WTC11 (cell line): ENCODE measurements around the gene LINC01488. TPM values are rescaled to one million over a fixed set of nuclear protein-coding genes. Genes with fewer than 3 reads are reported as not detected.

Experiments used
- ATAC-seq: fragments of 200-7000 bp; cut with Tn5 transposase; 2 replicates; pipeline ENCODE4 v1.10.0; 2021; ENCODE audit warnings: mild to moderate bottlenecking, moderate library complexity
- CTCF ChIA-PET: fragments of 300-600 bp; sonication (Branson Sonifier 250); formaldehyde crosslinking; loops from one replicate; lab custom pipeline; 2021; ENCODE audit warnings: antibody characterized with exemption; lab: Charles Lee
- POLR2A ChIA-PET: fragments of 350-600 bp; sonication (Branson Sonifier 250); formaldehyde crosslinking; loops from one replicate; lab custom pipeline; 2021; ENCODE audit warnings: antibody characterized with exemption; lab: Charles Lee
- DNase-seq: peaks from one replicate; pipeline ENCODE4 v3.0.0; 2021; ENCODE audit warnings: low spot score
- H3K27ac Mint-ChIP-seq: 2 replicates; pipeline ENCODE4 v1.8.0; 2021; ENCODE audit warnings: mixed read lengths
- H3K27me3 Mint-ChIP-seq: 2 replicates; pipeline ENCODE4 v1.8.0; 2021; ENCODE audit warnings: low read depth, mild to moderate bottlenecking, moderate library complexity, mixed read lengths
- H3K36me3 Mint-ChIP-seq: 2 replicates; pipeline ENCODE4 v1.8.0; 2021; ENCODE audit warnings: mixed read lengths
- H3K4me1 Mint-ChIP-seq: 2 replicates; pipeline ENCODE4 v1.8.0; 2022; ENCODE audit warnings: mixed read lengths
- H3K4me3 Mint-ChIP-seq: 2 replicates; pipeline ENCODE4 v1.8.0; 2021; ENCODE audit warnings: mild to moderate bottlenecking, moderate library complexity, mixed read lengths
- H3K9me3 Mint-ChIP-seq: 2 replicates; pipeline ENCODE4 v1.8.0; 2021; ENCODE audit warnings: mixed read lengths
- CBFB ChIP-seq: sonication (generic); formaldehyde crosslinking; IDR thresholded peaks from 2 replicates; pipeline ENCODE4 v1.8.1; 2022; ENCODE audit warnings: mild to moderate bottlenecking, low read depth, missing genetic modification reagents
- FOXJ3 ChIP-seq: sonication (generic); formaldehyde crosslinking; IDR thresholded peaks from 2 replicates; pipeline ENCODE4 v1.9.0; 2021; ENCODE audit warnings: missing genetic modification reagents, mild to moderate bottlenecking, borderline replicate concordance
- MYBL2 ChIP-seq: sonication (generic); formaldehyde crosslinking; IDR thresholded peaks from 2 replicates; pipeline ENCODE4 v1.8.1; 2023; ENCODE audit warnings: mild to moderate bottlenecking, moderate library complexity, missing genetic modification reagents
- NFYB ChIP-seq: sonication (generic); formaldehyde crosslinking; conservative IDR thresholded peaks from 2 replicates; pipeline ENCODE4 v1.8.0; 2022; ENCODE audit warnings: low read depth, missing genetic modification reagents
- NR1H2 ChIP-seq: sonication (generic); formaldehyde crosslinking; IDR thresholded peaks from 2 replicates; pipeline ENCODE4 v1.9.0; 2021; ENCODE audit warnings: mild to moderate bottlenecking, moderate library complexity, missing genetic modification reagents
- NR2C2 ChIP-seq: sonication (generic); formaldehyde crosslinking; IDR thresholded peaks from 2 replicates; pipeline ENCODE4 v1.8.0; 2022; ENCODE audit warnings: mild to moderate bottlenecking, missing genetic modification reagents
- TEAD4 ChIP-seq: sonication (generic); formaldehyde crosslinking; IDR thresholded peaks from 2 replicates; pipeline ENCODE4 v1.8.0; 2022; ENCODE audit warnings: mild to moderate bottlenecking, missing genetic modification reagents
- TP53 ChIP-seq: sonication (generic); formaldehyde crosslinking; IDR thresholded peaks from 2 replicates; pipeline ENCODE4 v1.8.1; 2023; ENCODE audit warnings: mild to moderate bottlenecking, missing genetic modification reagents
- ZBTB21 ChIP-seq: sonication (generic); formaldehyde crosslinking; IDR thresholded peaks from 2 replicates; pipeline ENCODE4 v1.8.1; 2023; ENCODE audit warnings: mild to moderate bottlenecking, missing genetic modification reagents, borderline replicate concordance
- ZNF232 ChIP-seq: sonication (generic); formaldehyde crosslinking; IDR thresholded peaks from 2 replicates; pipeline ENCODE4 v1.8.0; 2022; ENCODE audit warnings: mild to moderate bottlenecking, missing genetic modification reagents
- ZNF416 ChIP-seq: fragments of 250-450 bp; sonication (Bioruptor Pico); IDR thresholded peaks from 2 replicates; pipeline ENCODE4 v1.9.0; 2021; ENCODE audit warnings: mild to moderate bottlenecking, inconsistent platforms
- ZNF423 ChIP-seq: fragments of 250-450 bp; sonication (Bioruptor Pico); IDR thresholded peaks from 2 replicates; pipeline ENCODE4 v2.1.2; 2022; ENCODE audit warnings: mild to moderate bottlenecking, moderate library complexity
- total RNA-seq: library from RNA; stranded (reverse); gene quantifications from 3 replicates; pipeline ENCODE4 v1.2.3, GENCODE V29; 2021
- TF ChIP-seq, protein P1 (sequence below): sonication (generic); formaldehyde crosslinking; IDR thresholded peaks from 2 replicates; pipeline ENCODE4 v1.8.1; 2023; ENCODE audit warnings: mild to moderate bottlenecking, missing genetic modification reagents, borderline replicate concordance
- TF ChIP-seq, protein P2 (sequence below): fragments of 250-450 bp; sonication (Bioruptor Pico); IDR thresholded peaks from 2 replicates; pipeline ENCODE4 v1.9.0; 2021; ENCODE audit warnings: mild to moderate bottlenecking
- TF ChIP-seq, protein P3 (sequence below): fragments of 250-450 bp; sonication (Bioruptor Pico); IDR thresholded peaks from 2 replicates; pipeline ENCODE4 v1.8.0; 2021; ENCODE audit warnings: mild to moderate bottlenecking
- TF ChIP-seq, protein P4 (sequence below): sonication (generic); formaldehyde crosslinking; IDR thresholded peaks from 2 replicates; pipeline ENCODE4 v1.8.0; 2022; ENCODE audit warnings: mild to moderate bottlenecking, missing genetic modification reagents

The LINC01488 gene
- total RNA-seq, 1 experiment from 2014 or later, result not detected

DNA sequence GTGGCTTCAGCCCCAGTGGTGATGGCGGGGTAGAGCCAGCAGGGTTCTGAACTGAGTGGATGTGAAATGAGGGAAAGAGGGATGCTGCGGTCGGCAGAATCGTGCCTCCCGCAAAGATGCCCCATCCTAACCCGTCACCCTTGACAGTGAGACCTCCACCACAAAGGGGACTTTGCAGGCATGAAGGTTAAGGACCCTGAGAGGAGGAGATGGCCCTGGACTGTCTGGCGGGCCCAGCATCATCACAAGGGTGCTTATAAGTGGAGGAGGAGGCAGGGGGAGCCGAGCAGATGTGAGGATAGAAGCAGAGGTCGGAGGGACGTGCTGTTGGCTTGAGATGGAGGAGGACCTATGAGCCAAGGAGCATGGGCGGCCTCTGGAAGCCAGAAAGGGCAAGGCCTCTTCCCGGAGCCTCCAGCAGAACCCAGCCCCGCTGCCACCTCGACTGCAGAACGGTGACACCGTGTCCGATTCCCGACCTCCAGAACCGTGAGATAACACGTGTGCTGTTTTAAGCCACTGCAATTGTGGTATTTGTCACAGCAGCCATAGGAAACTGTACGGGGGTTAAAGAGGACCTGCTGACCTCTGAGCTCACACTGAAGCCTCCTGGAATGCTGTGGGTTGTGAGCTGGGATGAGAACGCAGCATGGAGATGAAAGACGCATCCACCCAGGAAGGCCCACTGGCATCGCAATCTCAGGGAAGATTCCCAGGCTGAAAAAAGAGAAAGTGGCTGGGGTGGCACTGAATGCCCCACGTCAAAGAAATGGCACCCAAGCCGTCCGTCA is 10.9 kb downstream of the LINC01488 start (continued):
- TF ChIP-seq, protein P1, sequence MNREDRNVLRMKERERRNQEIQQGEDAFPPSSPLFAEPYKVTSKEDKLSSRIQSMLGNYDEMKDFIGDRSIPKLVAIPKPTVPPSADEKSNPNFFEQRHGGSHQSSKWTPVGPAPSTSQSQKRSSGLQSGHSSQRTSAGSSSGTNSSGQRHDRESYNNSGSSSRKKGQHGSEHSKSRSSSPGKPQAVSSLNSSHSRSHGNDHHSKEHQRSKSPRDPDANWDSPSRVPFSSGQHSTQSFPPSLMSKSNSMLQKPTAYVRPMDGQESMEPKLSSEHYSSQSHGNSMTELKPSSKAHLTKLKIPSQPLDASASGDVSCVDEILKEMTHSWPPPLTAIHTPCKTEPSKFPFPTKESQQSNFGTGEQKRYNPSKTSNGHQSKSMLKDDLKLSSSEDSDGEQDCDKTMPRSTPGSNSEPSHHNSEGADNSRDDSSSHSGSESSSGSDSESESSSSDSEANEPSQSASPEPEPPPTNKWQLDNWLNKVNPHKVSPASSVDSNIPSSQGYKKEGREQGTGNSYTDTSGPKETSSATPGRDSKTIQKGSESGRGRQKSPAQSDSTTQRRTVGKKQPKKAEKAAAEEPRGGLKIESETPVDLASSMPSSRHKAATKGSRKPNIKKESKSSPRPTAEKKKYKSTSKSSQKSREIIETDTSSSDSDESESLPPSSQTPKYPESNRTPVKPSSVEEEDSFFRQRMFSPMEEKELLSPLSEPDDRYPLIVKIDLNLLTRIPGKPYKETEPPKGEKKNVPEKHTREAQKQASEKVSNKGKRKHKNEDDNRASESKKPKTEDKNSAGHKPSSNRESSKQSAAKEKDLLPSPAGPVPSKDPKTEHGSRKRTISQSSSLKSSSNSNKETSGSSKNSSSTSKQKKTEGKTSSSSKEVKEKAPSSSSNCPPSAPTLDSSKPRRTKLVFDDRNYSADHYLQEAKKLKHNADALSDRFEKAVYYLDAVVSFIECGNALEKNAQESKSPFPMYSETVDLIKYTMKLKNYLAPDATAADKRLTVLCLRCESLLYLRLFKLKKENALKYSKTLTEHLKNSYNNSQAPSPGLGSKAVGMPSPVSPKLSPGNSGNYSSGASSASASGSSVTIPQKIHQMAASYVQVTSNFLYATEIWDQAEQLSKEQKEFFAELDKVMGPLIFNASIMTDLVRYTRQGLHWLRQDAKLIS (CRISPR knock-in tag), result no peak
- TF ChIP-seq NR2C2 (no peak), NFYB (CRISPR knock-in tag) (no peak), ZNF416 (CRISPR knock-in tag) (no peak), ZNF232 (CRISPR knock-in tag) (no peak), CBFB (CRISPR knock-in tag) (no peak)
- TF ChIP-seq, protein P2, sequence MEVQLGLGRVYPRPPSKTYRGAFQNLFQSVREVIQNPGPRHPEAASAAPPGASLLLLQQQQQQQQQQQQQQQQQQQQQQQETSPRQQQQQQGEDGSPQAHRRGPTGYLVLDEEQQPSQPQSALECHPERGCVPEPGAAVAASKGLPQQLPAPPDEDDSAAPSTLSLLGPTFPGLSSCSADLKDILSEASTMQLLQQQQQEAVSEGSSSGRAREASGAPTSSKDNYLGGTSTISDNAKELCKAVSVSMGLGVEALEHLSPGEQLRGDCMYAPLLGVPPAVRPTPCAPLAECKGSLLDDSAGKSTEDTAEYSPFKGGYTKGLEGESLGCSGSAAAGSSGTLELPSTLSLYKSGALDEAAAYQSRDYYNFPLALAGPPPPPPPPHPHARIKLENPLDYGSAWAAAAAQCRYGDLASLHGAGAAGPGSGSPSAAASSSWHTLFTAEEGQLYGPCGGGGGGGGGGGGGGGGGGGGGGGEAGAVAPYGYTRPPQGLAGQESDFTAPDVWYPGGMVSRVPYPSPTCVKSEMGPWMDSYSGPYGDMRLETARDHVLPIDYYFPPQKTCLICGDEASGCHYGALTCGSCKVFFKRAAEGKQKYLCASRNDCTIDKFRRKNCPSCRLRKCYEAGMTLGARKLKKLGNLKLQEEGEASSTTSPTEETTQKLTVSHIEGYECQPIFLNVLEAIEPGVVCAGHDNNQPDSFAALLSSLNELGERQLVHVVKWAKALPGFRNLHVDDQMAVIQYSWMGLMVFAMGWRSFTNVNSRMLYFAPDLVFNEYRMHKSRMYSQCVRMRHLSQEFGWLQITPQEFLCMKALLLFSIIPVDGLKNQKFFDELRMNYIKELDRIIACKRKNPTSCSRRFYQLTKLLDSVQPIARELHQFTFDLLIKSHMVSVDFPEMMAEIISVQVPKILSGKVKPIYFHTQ (CRISPR knock-in tag), result no peak
- TF ChIP-seq, protein P3, sequence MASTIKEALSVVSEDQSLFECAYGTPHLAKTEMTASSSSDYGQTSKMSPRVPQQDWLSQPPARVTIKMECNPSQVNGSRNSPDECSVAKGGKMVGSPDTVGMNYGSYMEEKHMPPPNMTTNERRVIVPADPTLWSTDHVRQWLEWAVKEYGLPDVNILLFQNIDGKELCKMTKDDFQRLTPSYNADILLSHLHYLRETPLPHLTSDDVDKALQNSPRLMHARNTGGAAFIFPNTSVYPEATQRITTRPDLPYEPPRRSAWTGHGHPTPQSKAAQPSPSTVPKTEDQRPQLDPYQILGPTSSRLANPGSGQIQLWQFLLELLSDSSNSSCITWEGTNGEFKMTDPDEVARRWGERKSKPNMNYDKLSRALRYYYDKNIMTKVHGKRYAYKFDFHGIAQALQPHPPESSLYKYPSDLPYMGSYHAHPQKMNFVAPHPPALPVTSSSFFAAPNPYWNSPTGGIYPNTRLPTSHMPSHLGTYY (CRISPR knock-in tag), result no peak

DNA sequence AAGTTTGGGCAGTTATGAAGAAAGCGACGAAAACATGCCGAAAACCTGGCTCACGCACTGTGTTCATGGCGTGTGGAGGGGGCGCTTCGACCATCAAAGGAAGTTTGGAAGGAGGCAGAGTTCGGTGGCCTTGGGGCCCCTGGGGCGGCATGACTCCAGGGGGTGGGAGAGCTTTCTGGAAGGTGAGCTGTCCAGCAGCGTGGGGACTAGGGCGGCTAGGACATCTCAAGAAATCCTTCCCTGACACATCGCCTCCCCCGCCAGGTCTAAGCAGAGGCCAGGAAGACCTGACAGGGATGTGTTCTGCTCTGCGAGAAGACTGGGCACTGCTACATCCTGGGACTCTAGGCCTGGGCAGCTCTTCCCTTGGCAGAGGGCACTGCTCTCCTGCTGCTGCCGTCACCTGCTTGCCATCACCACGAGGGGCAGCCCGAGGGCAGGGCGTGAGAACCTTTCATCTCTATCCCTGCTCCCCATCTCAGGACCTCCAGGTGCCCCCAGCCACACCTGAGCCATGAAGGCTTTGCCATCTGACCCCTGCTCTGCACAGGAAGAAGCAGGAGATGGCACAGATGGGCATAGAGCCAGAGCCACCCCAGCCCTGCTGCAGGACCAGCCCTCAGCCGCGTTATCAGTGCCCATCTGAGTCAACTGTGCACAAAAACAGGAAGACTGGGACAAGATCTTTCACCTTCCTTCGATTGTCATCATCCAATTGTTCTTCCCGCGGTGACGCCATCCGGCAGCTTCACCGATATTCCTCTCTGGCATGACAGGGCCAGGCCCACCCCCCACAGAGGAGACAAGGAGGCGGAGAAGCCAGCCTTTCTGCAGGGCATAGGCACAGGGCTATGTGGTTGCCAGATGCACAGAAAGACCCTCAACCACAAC is 12.7 kb downstream of the LINC01488 start:
- POLR2A ChIA-PET, result no interaction called here
- CTCF ChIA-PET, result no interaction called here
- DNase-seq, result no peak
- no peak for TF ChIP-seq ZNF423 (CRISPR knock-in tag)
- no peak for TF ChIP-seq NR1H2
- TF ChIP-seq ZBTB21 (CRISPR knock-in tag), result no peak
- TF ChIP-seq TP53 (CRISPR knock-in tag), result no peak
- TF ChIP-seq FOXJ3 (CRISPR knock-in tag), result no peak
- TF ChIP-seq, all 79 proteins: peak for 0
- Mint-ChIP-seq H3K9me3 (no peaks in the 10 kb centered on the region), H3K27me3 (no peaks in the 10 kb centered on the region), H3K4me1 (no peaks in the 10 kb centered on the region), H3K27ac (no peak overlapping the region), H3K36me3 (no peaks in the 10 kb centered on the region), H3K4me3 (no peak overlapping the region)
- no peak for ATAC-seq

DNA sequence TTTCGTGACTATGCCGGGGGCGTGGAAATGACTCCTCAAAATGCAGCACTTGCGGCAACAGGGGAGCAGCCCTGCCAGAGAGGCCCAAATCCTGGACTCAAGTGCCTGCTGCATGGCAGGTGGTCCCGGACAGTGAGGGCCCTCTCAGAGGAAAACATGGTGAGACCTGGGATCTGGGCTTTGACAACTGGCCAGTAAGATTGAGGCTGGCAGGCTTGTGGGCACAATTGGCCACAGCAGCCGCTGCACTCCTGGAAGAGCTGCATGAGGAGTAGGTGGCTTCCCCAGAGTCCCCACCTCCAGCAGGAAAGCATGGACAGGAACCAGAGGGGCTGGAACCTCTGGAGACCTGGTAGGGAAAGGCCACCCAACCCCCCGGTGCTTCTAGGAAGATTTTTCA is 13.4 kb downstream of the LINC01488 start:
- no peaks in the 10 kb centered on the region for H3K4me1 Mint-ChIP-seq
- ATAC-seq (no peak), DNase-seq (no peak)
- H3K36me3 Mint-ChIP-seq, result no peaks in the 10 kb centered on the region
- no peak overlapping the region for H3K4me3 Mint-ChIP-seq
- H3K9me3 Mint-ChIP-seq, result no peaks in the 10 kb centered on the region
- POLR2A ChIA-PET, result no interaction called here
- H3K27me3 Mint-ChIP-seq, result no peaks in the 10 kb centered on the region
- CTCF ChIA-PET, result no interaction called here
- no peak overlapping the region for H3K27ac Mint-ChIP-seq
- TF ChIP-seq, protein P1 (CRISPR knock-in tag), result no peak
- TF ChIP-seq MYBL2 (CRISPR knock-in tag) (no peak), TEAD4 (CRISPR knock-in tag) (no peak)
- TF ChIP-seq, protein P4, sequence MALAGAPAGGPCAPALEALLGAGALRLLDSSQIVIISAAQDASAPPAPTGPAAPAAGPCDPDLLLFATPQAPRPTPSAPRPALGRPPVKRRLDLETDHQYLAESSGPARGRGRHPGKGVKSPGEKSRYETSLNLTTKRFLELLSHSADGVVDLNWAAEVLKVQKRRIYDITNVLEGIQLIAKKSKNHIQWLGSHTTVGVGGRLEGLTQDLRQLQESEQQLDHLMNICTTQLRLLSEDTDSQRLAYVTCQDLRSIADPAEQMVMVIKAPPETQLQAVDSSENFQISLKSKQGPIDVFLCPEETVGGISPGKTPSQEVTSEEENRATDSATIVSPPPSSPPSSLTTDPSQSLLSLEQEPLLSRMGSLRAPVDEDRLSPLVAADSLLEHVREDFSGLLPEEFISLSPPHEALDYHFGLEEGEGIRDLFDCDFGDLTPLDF, result no peak
